ENCODE measurements around the gene NOX4.
"Not testable (repeated sequence)": the region's sequence is repeated elsewhere in the genome, so short reads cannot be mapped to it uniquely, and the experiment has no call there.

DNA sequence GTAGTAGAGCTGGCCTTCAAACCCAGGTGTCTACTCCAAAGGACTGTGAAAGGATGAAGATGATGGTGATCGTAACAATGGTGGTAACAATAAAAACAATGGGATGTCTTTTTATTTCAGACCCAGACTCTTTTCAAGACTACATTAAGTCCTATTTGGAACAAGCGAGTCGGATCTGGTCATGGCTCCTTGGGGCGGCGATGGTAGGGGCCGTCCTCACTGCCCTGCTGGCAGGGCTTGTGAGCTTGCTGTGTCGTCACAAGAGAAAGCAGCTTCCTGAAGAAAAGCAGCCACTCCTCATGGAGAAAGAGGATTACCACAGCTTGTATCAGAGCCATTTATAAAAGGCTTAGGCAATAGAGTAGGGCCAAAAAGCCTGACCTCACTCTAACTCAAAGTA, 196.2 kb downstream of the NOX4 start:
- TF ChIP-seq L3MBTL2 (conservative IDR thresholded peaks at IDR 0.05); TARDBP (IDR thresholded peaks at IDR 0.05); ZNF384 (IDR thresholded peaks at IDR 0.05); FOXM1 (IDR thresholded peaks at IDR 0.05; ENCODE audit: borderline replicate concordance); FOXA1 (IDR thresholded peaks at IDR 0.05); BHLHE40 (IDR thresholded peaks at IDR 0.05; ENCODE audit: borderline replicate concordance); FOXK2 (IDR thresholded peaks at IDR 0.05); ARNT (IDR thresholded peaks at IDR 0.05); ELF4 (IDR thresholded peaks at IDR 0.05); SP1 (IDR thresholded peaks at IDR 0.05): not testable (repeated sequence)
